Measurements from ENCODE around the gene C1QC. TPM values are rescaled to one million over a fixed set of nuclear protein-coding genes. Genes with fewer than 3 reads are reported as not detected.

Gene C1QC
- total RNA-seq, 1 experiment from 2014 or later: not detected

DNA sequence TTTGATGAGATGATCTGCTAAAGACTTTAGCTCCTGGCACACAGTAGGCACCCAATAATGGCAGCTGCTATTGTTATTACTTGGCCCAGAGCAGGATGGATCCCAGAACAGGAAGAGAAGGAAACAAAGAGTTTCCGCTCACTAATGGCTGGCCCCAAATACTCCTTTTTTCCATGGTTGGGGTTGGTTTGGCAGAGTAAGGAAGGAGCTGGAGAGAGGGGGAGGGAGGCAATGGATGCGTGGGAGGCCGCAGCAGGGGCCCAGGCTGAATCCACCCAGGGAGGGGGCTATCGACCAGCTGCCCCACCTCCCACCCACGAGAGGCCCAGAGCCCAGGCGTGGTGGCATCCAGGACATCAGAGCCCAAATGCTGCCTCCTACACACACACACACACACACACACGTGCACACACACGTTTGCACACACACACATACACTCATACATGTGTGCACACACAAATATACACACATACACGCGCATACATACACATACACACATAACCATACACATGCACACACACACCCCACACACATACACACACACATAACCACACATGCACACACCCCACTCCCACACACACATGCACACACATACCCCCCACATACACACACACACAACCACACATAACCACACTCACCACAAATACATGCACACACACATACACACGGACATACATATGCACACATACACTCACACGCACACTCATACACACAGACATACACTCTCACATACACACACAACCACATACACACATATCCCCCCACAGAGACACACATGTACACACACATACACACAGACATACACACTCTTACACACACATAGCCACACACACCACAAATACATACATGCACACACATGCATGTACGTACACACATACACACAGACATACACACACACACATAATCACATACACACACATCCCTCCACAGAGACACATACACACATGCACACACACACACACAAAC lies 34.8 kb downstream of the C1QC start:
- DNase-seq (ENCODE audit: low spot score): no peak

- peak; percentile 36 for DNase-seq (ENCODE audit: low spot score)
These were observed 37.3 kb downstream of the C1QC start for GRCh38 chr1:22680726-22681125.

GRCh38 chr1:22681556-22682276 lies 38.3 kb downstream of the C1QC start:
- DNase-seq (ENCODE audit: low spot score): no peak

- no peak for DNase-seq (ENCODE audit: low spot score)
These were observed 40.1 kb downstream of the C1QC start for GRCh38 chr1:22683547-22683946.

DNA sequence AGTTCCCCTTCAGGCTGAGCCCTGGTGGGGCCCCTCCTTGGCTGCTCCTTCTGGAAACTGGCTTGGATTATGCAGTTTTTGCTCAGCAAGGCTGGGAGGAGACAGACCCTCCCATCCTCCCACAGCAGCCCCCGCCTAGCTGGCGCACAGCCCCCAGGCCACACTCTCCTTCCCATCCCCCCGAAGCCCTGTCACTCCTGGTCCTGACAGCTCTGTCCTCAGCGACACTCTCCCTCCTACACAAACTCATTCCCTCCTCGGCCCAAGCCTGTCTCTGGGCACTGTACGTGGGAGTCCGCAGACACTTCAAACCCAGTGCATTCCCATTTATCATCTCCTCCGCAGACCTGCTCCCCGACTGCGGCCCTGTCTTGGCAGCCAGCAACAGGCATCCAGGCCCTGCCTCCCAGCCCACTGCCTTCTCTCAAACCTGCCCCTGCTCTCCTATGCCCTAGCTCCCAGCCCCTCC lies 42.2 kb downstream of the C1QC start:
- no peak for DNase-seq (ENCODE audit: low spot score)

GRCh38 chr1:22687191-22687590 lies 43.8 kb downstream of the C1QC start:
- DNase-seq (ENCODE audit: low spot score): no peak

DNA sequence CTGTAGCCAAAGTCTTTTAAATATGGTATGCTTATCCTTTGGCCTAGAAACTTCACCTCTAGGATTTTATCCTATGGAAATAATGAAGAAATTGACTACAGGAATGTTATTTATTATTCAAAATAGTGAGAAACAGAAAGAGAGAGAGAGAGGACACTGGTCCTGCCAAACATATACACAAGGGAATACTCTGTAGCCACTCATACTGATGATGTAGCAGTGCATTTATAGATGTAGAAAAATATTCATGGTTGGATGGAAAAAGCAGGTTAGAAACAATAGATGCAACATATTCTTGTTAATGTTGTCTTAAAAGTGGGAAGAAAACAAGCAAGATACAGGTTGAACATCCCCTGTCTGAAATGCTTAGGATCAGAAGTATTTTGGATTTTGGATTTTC lies 45.0 kb downstream of the C1QC start:
- DNase-seq (ENCODE audit: low spot score): no peak

DNA sequence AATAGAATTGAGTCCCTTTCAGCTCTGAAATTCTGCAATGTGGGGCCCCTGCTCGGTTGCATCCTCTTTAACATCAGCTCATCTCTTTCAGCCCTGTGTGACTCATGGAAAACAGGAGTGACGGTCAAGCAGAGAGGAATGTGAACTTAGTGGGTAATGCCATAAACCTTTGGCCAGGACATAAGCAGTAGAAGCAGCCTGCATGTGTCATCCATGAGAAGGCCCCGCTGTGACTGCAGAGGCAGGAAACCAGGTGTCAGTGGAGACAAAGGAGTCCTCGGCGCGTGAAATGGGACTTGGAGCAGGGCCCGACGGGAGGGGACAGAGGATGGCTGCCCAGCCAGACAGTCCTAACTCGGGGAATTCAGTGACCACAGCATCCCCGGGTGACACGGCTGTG lies 46.1 kb downstream of the C1QC start:
- DNase-seq (ENCODE audit: low spot score): peak; percentile 32

DNA sequence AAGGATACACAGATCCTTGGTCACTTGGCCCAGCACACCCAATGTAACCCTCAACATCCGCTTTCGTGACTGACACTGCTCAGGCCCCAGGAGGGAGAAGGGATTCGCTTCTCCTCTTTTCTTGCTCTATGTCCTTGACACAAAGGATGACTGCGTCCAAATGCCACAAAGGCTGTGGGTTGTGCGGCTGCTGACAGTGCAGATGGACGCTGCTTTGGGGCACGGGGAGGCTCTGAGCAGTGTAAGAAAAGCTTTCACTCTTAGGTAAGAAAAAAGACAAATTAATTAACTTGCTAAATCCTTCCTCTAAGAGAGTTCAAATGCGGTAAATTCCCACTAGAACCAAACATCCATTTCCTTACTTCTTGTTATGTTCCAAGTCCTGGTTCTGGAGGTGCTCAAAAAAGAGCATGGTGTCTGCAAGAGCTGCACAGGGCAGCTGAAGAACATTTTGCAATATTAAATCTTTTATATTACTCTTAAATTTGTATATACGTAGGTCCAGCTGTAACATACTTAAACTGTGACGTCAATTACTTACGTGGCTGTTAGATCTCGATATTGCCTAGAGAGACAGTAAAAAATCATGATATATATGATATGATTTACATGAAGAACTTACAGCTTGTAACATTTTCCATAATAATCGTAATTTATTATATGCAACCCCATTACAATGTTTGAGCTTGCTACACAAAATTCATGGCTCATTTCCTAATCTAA lies 47.8 kb downstream of the C1QC start:
- DNase-seq (ENCODE audit: low spot score): no peak

- DNase-seq (ENCODE audit: low spot score): no peak
These were observed 50.7 kb downstream of the C1QC start for GRCh38 chr1:22694172-22694571.

DNA sequence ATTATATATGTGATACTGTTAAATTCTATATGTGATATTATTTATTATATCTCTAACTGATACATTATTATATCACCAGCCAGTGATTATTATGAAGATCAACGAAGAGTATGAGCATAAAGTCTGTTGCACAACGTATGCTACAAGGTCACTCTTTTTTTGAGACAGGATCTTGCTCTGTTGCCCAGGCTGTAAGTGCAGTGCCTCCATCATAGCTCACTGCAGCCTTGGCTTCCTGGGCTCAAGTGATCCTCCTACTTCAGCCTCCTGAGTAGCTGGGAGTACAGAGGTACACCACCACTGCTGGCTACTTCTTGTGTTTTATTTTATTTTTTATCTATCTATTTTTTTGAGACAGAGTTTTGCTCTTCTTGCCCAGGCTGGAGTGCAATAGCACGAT lies 53.2 kb downstream of the C1QC start:
- DNase-seq (ENCODE audit: low spot score): no peak

Small RNA genes within 50 kb of the gene (small RNA-seq; reads per million reads assigned to genes)
- not detected for gene MIR6127

Other genes with a start within 250 kb of the C1QC start
- gene ZBTB40, start 191.8 kb upstream of the C1QC start, total RNA-seq (2014; rRNA removed; shearing (Covaris generic)): 10.4 and 11.9 TPM in 2 replicates
- gene EPHA8, start 80.1 kb upstream of the C1QC start, total RNA-seq (2014; rRNA removed; shearing (Covaris generic)): not detected in 2 replicates
- not detected in 2 replicates for gene C1QA, start 7.0 kb upstream of the C1QC start, total RNA-seq (2014; rRNA removed; shearing (Covaris generic))
- gene C1QB, start 9.6 kb downstream of the C1QC start, total RNA-seq (2014; rRNA removed; shearing (Covaris generic)): not detected in 2 replicates
- 2.0 and 3.3 TPM in 2 replicates for gene EPHB2, start 67.2 kb downstream of the C1QC start, total RNA-seq (2014; rRNA removed; shearing (Covaris generic))